HepG2 (cell line): ENCODE results near the gene RAB29. TPM values are rescaled to one million over a fixed set of nuclear protein-coding genes. Genes with fewer than 3 reads are reported as not detected.

Experiments used
- CREB3 ChIP-seq: sonication (generic); formaldehyde crosslinking; IDR thresholded peaks from 2 replicates; pipeline ENCODE4 v1.5.0; 2020; ENCODE audit warnings: missing genetic modification reagents
- HNF4A ChIP-seq: sonication (generic); formaldehyde crosslinking; IDR thresholded peaks from 2 replicates; pipeline ENCODE4 v1.4.0; 2020; ENCODE audit warnings: missing genetic modification reagents
- HOXA9 ChIP-seq: sonication (generic); formaldehyde crosslinking; IDR thresholded peaks from 2 replicates; pipeline ENCODE4 v1.8.1; 2022; ENCODE audit warnings: missing genetic modification reagents, mild to moderate bottlenecking, moderate library complexity, borderline replicate concordance
- NFE2L1 ChIP-seq: sonication (generic); formaldehyde crosslinking; IDR thresholded peaks from 2 replicates; pipeline ENCODE4 v1.4.0; 2020; ENCODE audit warnings: missing genetic modification reagents, mild to moderate bottlenecking, borderline replicate concordance
- NFKB2 ChIP-seq: sonication (generic); formaldehyde crosslinking; IDR thresholded peaks from 2 replicates; pipeline ENCODE4 v1.4.0; 2020; ENCODE audit warnings: missing genetic modification reagents, borderline replicate concordance
- PAXIP1 ChIP-seq: sonication (generic); formaldehyde crosslinking; conservative IDR thresholded peaks from 2 replicates; pipeline ENCODE4 v1.4.0; 2020; ENCODE audit warnings: mild to moderate bottlenecking, missing genetic modification reagents, moderate library complexity
- RAD51 ChIP-seq: fragments of 450-650 bp; IDR thresholded peaks from 2 replicates; pipeline ENCODE4 v1.6.1; 2016; ENCODE audit warnings: borderline replicate concordance
- RARA ChIP-seq: IDR thresholded peaks from 2 replicates; pipeline ENCODE4 v1.6.1; 2016; ENCODE audit warnings: missing genetic modification reagents, missing compliant biosample characterization
- RARG ChIP-seq: sonication (generic); formaldehyde crosslinking; IDR thresholded peaks from 2 replicates; pipeline ENCODE4 v1.4.0; 2020; ENCODE audit warnings: low read depth, mild to moderate bottlenecking, missing genetic modification reagents
- SMYD3 ChIP-seq: sonication (generic); formaldehyde crosslinking; IDR thresholded peaks from 2 replicates; pipeline ENCODE4 v1.8.1; 2023; ENCODE audit warnings: mild to moderate bottlenecking, missing genetic modification reagents
- SOX13 ChIP-seq, 3 experiments: fragments of 450-650 bp in 1 of 3; sonication (generic) in 1 of 3; formaldehyde crosslinking in 1 of 3; IDR thresholded peaks in 2 of 3; conservative IDR thresholded peaks in 1 of 3; 2 replicates each; pipeline versions ENCODE4 v1.5.0 to v1.6.1; 2016 to 2020; ENCODE audit warnings: antibody characterized with exemption in 1 of 3, mild to moderate bottlenecking in 1 of 3, missing compliant biosample characterization in 1 of 3, missing genetic modification reagents in 1 of 3, moderate library complexity in 1 of 3
- SOX6 ChIP-seq, 2 experiments: fragments of 450-650 bp in 1 of 2; sonication (generic) in 1 of 2; formaldehyde crosslinking in 1 of 2; IDR thresholded peaks; 2 replicates each; pipeline versions ENCODE4 v1.4.0 to v1.6.1; 2017 to 2020; ENCODE audit warnings: antibody characterized with exemption in 1 of 2, mild to moderate bottlenecking in 1 of 2, missing genetic modification reagents in 1 of 2
- TCF12 ChIP-seq, 2 experiments: fragments of 450-650 bp in 1 of 2; sonication (generic) in 1 of 2; formaldehyde crosslinking in 1 of 2; IDR thresholded peaks; 2 replicates each; pipeline versions ENCODE4 v1.6.1 to v1.8.0; 2017 to 2022; ENCODE audit warnings: antibody characterized with exemption in 1 of 2, mild to moderate bottlenecking in 1 of 2, missing genetic modification reagents in 1 of 2, moderate library complexity in 1 of 2
- TEF ChIP-seq: sonication (generic); formaldehyde crosslinking; IDR thresholded peaks from 2 replicates; pipeline ENCODE4 v1.5.0; 2020; ENCODE audit warnings: missing genetic modification reagents
- U2AF1 ChIP-seq: fragments of 200-400 bp; formaldehyde crosslinking; optimal IDR thresholded peaks from 2 replicates; pipeline ENCODE3; 2017; ENCODE audit warnings: mild to moderate bottlenecking, low read depth, low read length
- ZC3H4 ChIP-seq: sonication (generic); formaldehyde crosslinking; IDR thresholded peaks from 2 replicates; pipeline ENCODE4 v1.4.0; 2020; ENCODE audit warnings: missing genetic modification reagents, borderline replicate concordance
- ZFP1 ChIP-seq: IDR thresholded peaks from 2 replicates; pipeline ENCODE4 v1.6.1; 2016
- ZNF224 ChIP-seq: sonication (generic); formaldehyde crosslinking; IDR thresholded peaks from 2 replicates; pipeline ENCODE4 v1.5.0; 2020; ENCODE audit warnings: mild to moderate bottlenecking, missing genetic modification reagents
- ZNF232 ChIP-seq: sonication (generic); formaldehyde crosslinking; IDR thresholded peaks from 2 replicates; pipeline ENCODE4 v1.4.0; 2020; ENCODE audit warnings: missing genetic modification reagents, borderline replicate concordance
- ZNF253 ChIP-seq: sonication (generic); formaldehyde crosslinking; IDR thresholded peaks from 2 replicates; pipeline ENCODE4 v1.8.0; 2022; ENCODE audit warnings: mild to moderate bottlenecking, missing genetic modification reagents, borderline replicate concordance
- ZNF34 ChIP-seq: sonication (generic); formaldehyde crosslinking; IDR thresholded peaks from 2 replicates; pipeline ENCODE4 v1.4.0; 2020; ENCODE audit warnings: mild to moderate bottlenecking, missing genetic modification reagents, borderline replicate concordance
- ZNF644 ChIP-seq: IDR thresholded peaks from 2 replicates; pipeline ENCODE4 v1.6.1; 2016; ENCODE audit warnings: low read depth
- ZNF766 ChIP-seq: sonication (generic); formaldehyde crosslinking; IDR thresholded peaks from 2 replicates; pipeline ENCODE4 v1.5.0; 2020; ENCODE audit warnings: missing genetic modification reagents, borderline replicate concordance
- ZSCAN5A ChIP-seq: sonication (generic); formaldehyde crosslinking; IDR thresholded peaks from 2 replicates; pipeline ENCODE4 v1.8.0; 2022; ENCODE audit warnings: mild to moderate bottlenecking, missing genetic modification reagents, borderline replicate concordance
- polyA plus RNA-seq, 8 experiments: library from polyadenylated mRNA; depleted of rRNA in 3 of 8; stranded (reverse) in 7 of 8; unstranded in 1 of 8; fragments of >200 nt; fragmentation: Illumina TruSeq in 4 of 8; extraction: Trizol in 4 of 8; gene quantifications; 2 replicates each; pipeline versions ENCODE4 v1.2.1 to v1.2.3, GENCODE V29; 2011 to 2016; ENCODE audit warnings: low read depth in 4 of 8, missing spikeins in 1 of 8, mixed read lengths in 1 of 8; ENCODE audit not compliant: insufficient read depth in 1 of 8
- total RNA-seq, 5 experiments: library from RNA; depleted of rRNA; stranded (reverse); fragments of >200 nt; fragmentation: Illumina TruSeq; extraction: Trizol; gene quantifications; 2 replicates each; pipeline ENCODE4 v1.2.3, GENCODE V29; 2016; ENCODE audit warnings: low read depth in 1 of 5

RAB29 gene
- total and polyA plus RNA-seq, 2 of the 13 experiments (the other 11 are each of a cell fraction or from before 2014, with no cell fraction given), result 8.7 to 10.1 TPM

- peak; percentile 32; the same call in 1 of the 2 replicates for TF ChIP-seq PAXIP1 (CRISPR knock-in tag)
- no peak for TF ChIP-seq NFKB2 (CRISPR knock-in tag)
- TF ChIP-seq RAD51, result no peak
- no peak for TF ChIP-seq ZNF253 (CRISPR knock-in tag)
- TF ChIP-seq RARA, result 0 out of 2 replicates have a peak, but pooled peaks have one; percentile 12
- no peak for TF ChIP-seq ZFP1
- TF ChIP-seq ZNF232, result no peak
- TF ChIP-seq SOX13 (IDR thresholded peaks at IDR 0.05), result no peak
- peak in 1 of 2 experiments; percentile 25; a peak in 1 of 4 replicates for TF ChIP-seq SOX13 (CRISPR knock-in tag; conservative IDR thresholded peaks at IDR 0.05 in 1 of 2, IDR thresholded peaks at IDR 0.05 in 1 of 2)
- TF ChIP-seq ZNF224 (CRISPR knock-in tag), result no peak
- TF ChIP-seq ZSCAN5A (CRISPR knock-in tag), result no peak
- TF ChIP-seq TEF, result no peak
- no peak for TF ChIP-seq U2AF1
- no peak for TF ChIP-seq RARG (CRISPR knock-in tag)
- no peak for TF ChIP-seq SMYD3 (CRISPR knock-in tag)
- TF ChIP-seq SOX6 (IDR thresholded peaks at IDR 0.05), result no peak
- TF ChIP-seq SOX6 (CRISPR knock-in tag; IDR thresholded peaks at IDR 0.05), result peak; percentile 66
- TF ChIP-seq HNF4A (CRISPR knock-in tag), result peak; percentile 59
- TF ChIP-seq HOXA9, result no peak
- 0 out of 2 replicates have a peak, but pooled peaks have one; percentile 15 for TF ChIP-seq ZNF644 (CRISPR knock-in tag)
- TF ChIP-seq ZC3H4 (CRISPR knock-in tag), result no peak
- TF ChIP-seq TCF12 (IDR thresholded peaks at IDR 0.05), result no peak
- no peak for TF ChIP-seq TCF12 (CRISPR knock-in tag; IDR thresholded peaks at IDR 0.05)
- TF ChIP-seq ZNF766 (CRISPR knock-in tag), result no peak
- no peak for TF ChIP-seq ZNF34 (CRISPR knock-in tag)
- TF ChIP-seq NFE2L1 (CRISPR knock-in tag), result no peak
- no peak for TF ChIP-seq CREB3 (CRISPR knock-in tag)
Measured at GRCh38 chr1:205726619-205727125, 48.6 kb downstream of the RAB29 start (continued).
